ENCODE results near the gene MOV10.

The MOV10 gene

GRCh38 chr1:112729909-112730308 is 55.5 kb downstream of the MOV10 start:
- no peak for DNase-seq (ENCODE audit: low spot score)
- no peak for FAIRE-seq

- FAIRE-seq (no peak), DNase-seq (ENCODE audit: low spot score) (no peak)
Measured at GRCh38 chr1:112731451-112731850, 57.0 kb downstream of the MOV10 start.

- FAIRE-seq (no peak), DNase-seq (ENCODE audit: low spot score) (peak; percentile 80)
Measured at GRCh38 chr1:112735752-112736151, 61.3 kb downstream of the MOV10 start.

GRCh38 chr1:112737573-112737972 is 63.1 kb downstream of the MOV10 start:
- no peak for DNase-seq (ENCODE audit: low spot score)
- no peak for FAIRE-seq

DNA sequence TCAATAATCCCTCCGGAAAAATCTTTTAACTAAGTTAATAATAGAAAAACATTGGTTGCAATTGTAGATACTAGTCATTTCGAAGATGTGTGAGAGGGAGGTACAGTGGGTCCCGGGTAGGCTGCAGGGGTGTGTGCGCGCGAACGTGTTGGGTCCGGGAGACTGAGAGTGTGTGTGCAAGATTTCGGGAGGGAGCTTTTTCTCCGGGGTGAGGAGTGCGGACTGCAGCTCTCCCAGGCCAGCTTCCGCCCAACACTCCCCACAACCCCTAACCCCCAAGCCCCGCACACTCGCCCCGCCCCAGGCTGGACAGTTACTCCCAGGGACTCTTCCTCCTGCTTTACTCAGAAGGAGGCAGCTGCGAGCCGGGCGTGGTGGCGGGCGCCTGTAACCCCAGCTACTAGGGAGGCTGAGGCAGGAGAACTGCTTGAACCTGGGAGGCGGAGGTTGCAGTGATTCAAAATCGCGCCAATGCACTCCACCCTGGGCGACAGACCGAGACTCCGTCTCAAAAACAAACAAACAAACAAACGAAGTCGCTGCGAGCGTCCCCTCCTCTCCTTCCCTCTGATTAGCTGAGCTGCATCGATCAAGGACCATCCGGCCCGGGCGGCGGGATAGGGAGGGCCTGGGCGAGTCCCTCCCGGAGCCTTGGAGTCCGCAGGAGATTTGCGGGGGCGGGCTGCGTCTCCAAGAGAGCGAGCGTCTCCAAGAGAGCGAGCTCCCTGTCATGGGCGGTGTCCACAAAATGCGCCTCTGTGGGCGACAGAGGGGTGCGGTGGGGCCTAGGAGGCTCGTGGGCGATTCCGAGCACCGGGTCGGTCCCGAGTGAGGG is 68.9 kb downstream of the MOV10 start:
- DNase-seq (ENCODE audit: low spot score) (no peak), FAIRE-seq (no peak)

DNA sequence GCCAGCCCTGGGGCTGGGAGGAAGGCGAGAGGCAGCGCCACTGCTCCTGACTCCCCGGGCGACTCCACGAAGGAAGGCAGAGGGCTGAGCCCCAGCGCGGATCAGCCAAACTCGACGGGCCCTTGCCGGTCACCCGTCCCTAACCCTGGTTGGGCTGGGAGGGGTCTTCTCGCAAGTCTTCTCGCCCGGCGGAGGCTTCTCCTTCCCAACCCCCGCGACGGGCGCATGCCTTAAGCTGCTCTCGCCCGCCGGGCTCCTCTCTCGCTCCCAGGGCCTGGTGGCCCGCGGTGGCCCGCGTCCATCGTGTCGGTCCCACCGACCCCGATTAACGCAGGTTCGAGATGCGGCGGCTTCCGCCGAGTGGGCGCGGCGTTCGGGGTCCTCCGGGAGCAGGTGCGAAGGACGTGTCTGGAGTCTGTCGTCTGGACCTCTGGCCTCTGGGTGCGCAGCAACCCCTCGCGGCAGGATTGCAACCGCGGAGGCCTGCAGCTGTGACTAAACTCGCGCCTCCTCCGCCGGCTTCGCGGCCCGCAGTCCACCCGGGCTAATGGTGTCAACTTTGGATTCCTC is 69.6 kb downstream of the MOV10 start:
- DNase-seq (ENCODE audit: low spot score) (no peak), FAIRE-seq (no peak)

- FAIRE-seq, result peak; percentile 59
- no peak for DNase-seq (ENCODE audit: low spot score)
Measured at GRCh38 chr1:112748396-112748795, 73.9 kb downstream of the MOV10 start.

Data from urothelium cell line (cell line).